ENCODE data around the gene CSMD2.

CSMD2 gene

DNA sequence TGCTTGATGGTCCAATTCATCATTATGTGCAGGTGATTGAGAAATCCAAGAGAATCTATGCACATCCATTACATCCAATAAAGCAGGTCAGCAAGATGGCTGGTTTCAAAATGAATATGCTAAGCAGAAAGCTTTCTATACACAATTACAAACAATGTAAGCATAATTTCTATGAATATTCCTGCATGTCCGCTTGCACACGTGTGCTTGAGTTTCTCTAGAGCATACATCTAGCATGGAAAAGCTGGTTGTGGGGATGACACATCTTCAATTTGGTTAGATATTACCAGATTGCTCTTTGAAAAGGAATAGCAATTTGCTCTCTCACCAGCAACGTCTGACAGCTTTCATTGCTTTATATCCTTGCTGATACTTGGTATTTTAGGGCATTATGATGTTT lies 461.6 kb downstream of the CSMD2 start:
- no peak for DNase-seq

DNA sequence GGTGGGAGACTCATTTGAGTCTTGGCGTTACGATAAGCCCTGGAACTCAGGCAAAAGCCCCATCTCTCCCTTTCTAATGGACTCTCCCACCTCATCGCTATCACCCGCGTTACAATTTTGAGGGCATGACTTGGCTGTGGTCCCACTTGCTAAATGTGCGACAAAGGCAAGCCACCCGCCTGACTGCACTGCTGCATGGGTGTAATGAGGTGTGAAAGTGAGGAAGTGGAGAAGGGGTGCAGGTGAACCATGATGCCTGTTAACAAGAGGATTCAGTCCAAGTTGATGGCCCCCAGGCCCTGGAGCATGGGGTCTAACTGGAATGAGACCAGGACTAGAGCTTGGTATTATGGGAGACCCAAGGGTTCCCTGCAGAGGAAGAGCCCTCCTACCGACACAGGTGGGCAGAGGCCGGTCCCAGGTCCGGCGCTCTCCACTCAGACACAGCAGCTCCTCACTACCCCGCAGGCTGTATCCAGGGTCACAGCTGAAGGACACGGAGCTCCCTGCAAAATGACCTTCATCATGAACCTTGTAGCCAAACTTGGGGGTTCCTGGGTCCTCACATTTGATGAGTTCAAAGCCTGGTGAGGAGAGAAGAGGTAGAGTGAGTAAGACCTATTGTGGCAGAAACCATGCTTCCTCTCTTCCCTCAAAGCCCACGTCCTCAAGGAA lies 466.5 kb downstream of the CSMD2 start:
- no peak for DNase-seq

DNA sequence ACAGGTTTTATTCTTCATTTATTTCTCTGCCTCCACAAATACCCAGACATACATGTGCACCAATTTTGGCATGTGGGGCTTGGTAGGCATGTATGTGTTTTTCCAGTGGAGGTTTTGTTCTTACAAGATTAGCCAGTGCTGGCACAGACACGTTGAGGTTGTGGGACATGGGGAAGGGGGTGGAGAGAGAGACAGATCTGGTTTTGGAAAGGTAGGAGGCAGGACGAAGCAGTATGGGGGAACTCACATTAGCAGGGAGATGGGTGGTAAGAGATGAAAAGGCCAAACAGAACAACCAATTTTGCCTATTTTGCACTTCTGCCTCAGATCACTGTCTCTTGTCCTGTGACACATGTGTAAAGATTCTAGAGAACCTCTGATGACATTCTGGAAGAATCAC lies 467.2 kb downstream of the CSMD2 start:
- DNase-seq: no peak

DNA sequence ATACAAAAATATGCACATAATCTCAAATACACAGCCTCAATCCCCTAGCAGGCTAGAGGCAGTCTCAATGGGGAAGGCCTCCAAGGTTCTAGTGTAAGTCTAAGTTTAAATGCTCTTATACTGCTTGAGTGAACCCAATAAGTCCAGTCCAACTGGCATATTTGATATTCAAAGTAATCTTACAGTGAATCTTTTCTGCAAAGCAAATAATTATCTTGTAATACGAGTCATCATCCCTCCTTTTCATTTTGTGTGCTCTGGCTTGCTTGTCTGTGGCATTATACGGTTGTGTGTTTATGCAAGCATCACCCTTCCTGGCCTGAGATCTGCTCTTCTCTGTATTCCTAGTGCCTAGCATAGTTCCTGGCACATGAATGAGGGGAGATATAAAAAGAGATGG lies 468.1 kb downstream of the CSMD2 start:
- no peak for DNase-seq

DNA sequence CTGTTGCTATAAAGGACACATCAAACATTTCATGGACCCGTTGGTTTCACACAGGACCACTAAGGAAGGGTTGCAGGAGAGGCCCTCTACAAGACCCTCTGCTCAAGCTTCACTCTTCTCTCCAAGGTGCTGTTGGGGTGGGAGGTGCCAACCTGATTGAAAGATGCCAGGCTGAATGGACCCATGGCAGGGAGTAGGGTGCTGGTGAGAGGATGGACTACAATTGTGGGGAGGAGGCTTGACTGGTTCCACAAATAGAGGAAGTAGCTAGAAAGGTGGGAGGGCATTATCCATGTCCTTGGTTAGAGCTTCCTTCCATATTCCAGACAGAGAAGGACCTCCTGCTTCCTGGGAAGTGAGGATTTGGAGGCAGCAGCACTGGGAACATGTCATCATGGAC lies 468.7 kb downstream of the CSMD2 start:
- DNase-seq: no peak

DNA sequence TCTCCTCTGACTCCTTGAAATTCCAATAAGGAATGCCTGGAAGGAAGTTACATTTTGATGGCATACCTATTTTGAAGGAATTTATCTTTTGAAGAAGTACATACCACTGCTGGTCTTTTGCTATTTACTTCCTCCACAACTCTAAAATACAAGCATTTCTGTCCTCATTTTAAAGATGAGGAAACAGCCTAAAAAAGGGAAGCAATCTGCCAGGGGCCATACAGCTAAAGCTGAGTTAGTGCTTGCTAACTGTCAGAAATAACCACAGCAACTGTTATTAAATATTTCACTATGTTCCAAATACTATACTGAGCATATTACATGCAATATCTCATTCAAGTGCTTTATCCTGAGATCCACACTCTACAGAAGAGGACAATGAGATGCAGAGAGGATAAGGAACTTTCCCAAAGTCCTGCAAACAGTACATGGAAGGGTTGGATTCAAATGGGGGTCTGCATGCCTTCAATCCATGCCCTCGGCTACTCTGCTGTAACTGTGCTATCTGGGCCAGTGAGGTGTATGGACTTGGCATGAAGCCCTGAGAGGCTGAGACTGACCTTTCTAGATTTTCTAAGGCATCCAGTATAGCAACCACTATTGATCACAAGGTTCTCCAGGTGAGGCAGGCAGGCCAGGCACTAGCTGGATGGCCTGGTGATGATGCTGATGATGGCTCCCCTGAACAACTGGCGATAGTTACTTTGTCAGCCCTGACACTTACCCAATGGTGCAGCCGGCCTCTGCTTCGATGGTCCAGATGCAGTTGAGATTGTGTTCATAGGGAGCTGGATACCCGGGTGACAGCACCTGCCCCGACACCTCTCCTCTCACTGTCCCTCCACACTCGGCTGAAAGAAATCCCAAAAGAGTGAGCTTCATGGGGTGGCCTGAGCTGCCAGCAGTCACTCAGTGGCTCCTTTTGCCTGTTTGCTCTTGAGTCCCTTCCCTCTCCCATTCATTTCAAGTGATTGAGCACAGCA lies 472.5 kb downstream of the CSMD2 start:
- DNase-seq: no peak

DNA sequence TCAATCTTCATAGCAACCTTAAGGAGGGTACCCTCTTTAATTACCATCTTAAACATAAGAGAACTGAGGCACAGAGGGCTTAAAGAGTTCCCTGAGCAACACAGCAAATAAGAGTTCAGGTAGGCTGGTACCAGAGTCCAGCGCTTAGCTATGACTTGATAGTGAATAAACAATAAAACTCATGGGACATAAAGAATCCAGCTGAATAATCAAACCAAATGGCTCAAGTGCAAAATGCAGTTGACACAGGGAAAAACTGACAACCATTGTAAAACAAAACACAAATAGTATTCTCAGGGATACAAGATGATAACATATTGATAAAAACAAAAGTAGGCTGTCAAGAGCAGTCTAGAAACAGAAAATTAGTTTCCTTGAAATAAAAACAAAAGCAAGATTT lies 478.0 kb downstream of the CSMD2 start:
- no peak for DNase-seq

DNA sequence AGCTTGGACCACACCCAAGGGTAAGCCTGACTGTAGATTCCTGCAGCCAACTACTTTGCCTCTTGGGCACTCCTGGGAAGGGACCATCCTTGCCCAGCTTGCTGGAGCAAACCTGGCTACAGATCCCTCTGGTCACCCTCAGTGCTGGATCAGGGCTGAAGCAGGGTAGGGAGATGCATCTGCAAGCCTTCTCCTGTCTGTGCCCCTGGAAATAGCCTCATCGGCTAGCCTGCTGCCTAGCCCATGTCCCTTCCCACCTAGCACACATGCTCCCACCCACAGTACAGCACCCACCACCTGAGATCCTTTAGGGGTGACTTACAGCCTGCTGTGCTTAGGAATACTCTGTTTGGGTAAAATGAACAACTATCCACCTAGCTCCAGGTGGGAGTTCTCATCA lies 478.5 kb downstream of the CSMD2 start:
- DNase-seq: no peak

DNA sequence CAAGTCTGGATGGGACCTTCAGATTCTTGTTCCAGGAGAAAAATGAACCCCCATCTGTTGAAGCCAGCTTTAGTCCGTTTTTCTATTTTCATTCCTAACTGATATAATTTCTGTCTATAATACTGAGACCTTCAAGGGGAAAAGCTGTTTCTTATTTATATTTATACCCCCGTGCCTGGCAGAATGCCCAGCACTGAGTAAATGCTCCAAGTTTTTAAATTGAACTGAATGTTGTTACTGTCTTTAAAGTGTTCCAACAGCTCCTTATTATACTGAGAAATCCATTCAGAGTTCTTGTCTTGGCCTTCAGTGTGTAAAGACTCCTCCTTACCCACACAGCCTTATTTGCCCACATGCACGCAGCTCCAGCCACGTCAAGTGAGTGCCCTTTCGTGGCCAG lies 479.8 kb downstream of the CSMD2 start:
- DNase-seq: no peak

DNA sequence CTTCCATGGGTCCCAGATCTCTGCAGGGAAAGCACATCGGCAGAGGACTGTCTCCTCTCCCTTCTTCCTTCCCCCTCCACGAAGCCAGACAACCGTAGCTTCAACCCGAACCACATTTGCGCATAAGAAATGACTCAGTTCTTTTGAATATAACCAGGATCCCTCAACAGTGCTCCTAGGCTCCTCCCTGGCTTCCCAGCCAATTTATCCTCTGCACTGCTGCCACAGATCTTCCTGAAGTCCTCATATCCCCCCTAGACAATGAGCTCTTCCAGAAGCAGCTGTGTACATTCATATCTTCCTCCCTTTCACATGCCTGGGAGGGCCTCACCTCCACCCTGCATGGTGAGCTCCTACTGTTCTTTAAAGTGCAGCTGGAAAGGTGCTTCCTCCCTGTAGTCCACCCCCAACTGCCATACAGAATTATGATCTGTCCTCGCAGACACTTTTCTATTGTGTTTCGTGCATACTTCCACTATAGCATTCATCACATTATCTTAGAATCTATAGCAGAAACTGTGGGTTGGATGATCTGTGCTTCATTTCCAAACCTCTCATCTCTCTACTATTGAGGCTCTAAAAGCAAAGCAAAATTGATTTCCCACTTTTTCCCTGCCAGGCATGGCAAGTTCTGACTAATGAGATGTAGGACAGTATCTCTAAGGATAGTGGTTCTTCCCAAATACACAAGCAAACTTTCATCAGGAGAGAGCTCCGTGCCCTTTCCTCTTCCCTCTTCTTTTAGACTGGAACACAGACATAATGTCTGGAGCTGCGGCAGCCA lies 480.4 kb downstream of the CSMD2 start:
- DNase-seq: no peak

DNA sequence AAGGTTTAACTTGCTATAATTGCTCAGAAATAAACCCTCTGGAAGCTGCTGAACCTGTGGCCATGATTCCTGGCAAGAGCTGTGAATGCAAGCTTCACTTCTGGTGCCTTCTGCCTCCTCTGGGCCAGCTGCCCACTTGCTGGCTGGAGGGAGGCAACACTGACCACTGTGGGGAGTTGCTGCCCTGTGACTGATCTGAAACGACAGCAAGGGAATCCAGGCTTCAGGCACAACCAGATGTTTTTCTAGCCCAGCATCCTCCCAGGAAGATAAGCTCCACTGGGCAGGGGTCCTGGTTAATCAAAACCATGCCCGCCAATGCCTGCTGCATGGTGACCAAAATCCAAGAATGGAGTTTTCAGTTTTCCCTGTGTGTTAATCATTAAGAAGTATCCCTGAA lies 481.1 kb downstream of the CSMD2 start:
- peak; percentile 39 for DNase-seq

DNA sequence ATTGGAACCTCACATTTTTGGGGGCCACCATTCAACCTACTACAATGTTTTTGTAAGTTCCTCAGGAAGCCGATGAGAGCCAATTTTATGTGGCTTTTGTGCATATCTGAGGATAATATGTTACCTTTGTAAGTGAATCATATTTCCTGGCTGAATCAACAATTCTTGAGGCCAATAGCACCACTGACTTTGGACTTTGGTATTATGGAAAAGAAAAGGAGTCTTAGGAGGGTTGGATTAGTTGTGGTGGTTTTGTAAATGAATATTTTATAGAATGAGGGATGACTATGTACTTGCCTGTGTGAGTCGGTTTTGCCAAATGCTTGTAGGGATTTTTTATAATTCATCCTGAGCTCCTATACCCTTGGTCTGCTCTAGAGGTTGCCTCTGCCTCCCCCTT lies 482.7 kb downstream of the CSMD2 start:
- no peak for DNase-seq

DNA sequence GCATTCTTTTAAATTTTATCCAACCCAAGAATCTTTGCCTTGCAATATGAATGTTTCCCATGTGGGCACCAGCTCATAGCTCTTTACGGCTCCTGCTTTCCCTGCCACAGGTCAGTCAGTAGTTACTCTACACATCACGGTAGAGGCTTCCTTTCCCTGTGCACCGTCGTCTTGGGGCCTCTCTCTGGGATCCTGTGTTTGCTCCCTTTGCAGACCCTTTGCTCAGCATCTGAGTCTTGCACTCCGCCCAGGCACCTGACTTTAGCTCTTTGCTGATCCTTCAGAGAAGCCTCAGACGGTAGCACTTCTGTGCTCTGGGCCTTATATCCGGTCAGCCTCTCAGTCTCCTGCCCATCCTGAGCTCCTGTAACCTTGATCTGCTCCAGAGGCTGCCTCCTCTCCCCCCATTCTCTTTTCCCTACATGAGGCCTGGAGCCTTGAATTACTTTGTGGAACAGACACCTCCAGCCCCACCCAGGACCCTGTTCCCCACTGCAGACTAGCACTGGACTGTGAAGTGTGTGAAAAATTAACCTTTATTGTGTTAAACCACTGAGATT lies 484.7 kb downstream of the CSMD2 start:
- no peak for DNase-seq

DNA sequence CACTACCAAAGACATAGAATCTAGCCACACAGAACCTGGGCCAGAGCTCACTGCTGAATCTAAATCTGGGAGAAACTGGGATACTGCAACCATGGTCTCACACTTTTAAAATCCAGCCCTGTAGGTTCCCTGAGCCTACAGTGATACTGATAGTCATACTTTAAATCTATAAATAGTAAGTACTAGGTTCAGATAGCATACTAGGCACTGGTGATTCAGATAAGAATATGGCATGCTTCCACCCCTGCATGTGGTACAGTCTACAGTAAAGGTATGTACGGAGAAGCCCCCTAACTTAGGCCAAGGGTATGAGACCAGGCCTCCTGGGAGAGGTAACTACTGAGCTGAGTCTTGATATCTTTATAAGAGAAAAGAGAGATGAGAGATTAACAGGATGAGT lies 494.5 kb downstream of the CSMD2 start:
- DNase-seq: no peak

DNA sequence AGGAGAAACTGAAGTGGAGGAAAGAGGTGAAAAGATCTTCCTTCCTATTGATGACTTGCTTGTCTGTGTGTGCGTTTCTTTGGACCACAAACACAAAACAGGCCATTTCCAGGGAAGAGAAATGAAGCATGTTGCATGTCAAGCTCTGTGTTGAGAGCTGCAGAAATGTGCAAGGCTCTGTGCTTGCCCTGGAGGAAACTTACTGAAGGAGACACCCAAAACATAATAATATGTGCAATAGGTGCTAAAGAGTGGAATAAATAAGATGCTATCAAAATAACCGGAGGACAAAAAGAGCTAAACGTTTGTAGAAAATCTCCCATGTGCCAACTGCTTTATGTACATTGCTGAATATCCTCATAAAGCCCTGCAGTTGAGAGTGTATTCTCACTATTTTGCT lies 496.3 kb downstream of the CSMD2 start:
- no peak for DNase-seq

DNA sequence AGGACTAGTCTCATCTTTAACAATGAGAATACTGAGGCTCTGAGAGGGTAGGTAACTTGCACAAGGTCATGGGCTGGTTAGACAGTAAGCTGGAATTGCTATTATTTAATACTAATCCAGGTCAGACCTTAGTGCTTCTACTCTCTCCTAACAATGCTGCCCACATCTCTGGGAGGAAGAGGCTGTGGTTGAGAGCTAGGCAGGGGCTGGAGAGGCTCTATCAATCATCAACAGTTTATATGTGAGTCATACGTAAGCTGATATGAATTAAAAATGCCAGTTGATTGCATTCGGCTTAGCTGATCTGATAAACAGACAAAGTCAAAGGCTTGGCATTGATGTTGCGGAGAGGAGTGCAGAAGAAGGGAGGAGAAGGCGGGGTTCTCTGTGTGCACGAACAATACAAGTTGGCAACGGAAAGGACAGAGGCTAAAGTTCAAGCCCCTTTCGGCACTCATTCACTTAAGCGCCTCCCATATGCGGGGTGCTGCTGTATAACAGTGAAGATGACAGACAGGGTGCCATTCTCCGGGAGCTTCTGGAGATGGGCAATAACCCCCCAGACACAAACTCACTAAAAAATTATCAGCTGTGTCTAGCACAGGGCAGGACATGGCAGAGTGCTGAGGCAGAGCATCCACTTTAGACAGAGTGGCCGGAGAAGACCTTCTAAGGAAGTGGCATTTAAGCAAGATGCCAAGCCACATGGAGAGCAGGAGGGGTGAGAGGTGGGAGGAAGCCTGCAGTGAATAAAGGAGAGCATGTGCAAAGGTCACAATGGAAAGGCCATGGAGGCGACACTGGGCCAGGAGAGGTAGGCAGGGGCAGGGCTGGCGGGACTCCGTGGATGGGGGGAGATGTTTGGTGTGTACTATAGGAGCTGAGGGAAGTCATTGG lies 497.4 kb downstream of the CSMD2 start:
- no peak for DNase-seq

DNA sequence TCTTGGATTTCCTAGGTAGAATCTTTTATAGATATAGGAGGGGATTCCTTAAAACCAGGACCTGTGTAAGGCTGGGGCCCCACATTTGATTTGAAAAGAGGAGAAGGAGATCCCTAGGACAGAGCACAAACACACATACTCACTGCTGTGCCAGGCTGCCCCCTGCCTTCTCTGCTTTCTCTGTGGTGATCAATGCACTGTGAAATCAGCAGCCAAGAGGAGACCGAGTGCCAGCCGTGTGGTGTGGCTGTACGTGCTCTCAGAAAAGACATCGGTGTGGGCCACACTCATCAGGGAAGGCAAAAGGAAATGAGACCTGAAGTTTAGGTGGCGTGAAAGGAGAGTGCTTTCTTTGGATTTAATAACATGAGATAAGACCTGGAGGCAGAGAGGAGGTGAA lies 498.4 kb downstream of the CSMD2 start:
- no peak for DNase-seq

DNA sequence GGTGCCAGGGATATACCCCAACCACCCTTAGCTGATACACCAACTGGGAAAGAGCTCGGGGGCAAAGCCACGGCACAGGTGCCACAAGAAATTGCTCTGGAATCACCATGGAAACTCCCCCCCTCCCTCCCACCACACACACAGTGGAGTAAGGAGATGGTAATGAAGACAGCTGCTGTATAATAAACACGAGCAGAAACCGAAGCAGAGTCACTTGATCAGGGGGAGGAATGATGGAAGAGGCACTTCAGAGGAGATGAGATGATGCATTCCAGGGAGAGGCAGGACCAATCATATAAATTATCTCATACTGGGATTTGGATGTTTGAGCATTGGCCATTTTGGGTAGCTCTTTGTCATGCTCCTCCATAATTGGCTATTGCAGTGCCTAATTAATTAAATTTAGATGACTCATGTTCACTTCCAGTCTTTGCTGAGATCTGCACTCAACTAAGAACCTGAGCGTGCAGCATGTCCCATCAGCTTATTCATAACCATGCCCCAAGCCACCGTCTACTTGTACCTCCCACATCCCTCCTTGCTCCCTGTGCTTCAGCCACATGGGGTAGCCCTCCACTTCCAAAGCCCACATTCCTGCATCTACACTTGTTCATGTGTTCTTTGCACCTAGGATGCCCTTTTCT lies 503.1 kb downstream of the CSMD2 start:
- no peak for DNase-seq

DNA sequence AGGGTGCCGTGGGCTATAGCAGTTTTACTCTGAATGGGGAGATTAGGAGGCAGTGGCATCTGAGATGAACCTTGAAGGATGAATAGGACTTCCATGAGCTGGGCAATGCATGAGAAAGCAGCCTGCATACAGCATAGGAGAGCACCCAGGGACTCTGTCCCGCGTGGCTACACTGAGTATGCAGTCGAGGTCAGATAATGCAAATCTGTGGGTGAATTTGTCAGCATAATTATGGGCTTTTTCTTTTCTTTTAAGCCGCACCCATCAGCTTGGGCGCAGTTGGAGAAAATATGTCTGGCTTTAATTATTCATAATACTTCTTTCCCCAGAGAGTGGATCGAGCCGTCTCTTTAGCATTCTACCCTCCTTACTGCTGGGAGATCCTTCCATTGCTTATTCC lies 504.1 kb downstream of the CSMD2 start:
- no peak for DNase-seq

DNA sequence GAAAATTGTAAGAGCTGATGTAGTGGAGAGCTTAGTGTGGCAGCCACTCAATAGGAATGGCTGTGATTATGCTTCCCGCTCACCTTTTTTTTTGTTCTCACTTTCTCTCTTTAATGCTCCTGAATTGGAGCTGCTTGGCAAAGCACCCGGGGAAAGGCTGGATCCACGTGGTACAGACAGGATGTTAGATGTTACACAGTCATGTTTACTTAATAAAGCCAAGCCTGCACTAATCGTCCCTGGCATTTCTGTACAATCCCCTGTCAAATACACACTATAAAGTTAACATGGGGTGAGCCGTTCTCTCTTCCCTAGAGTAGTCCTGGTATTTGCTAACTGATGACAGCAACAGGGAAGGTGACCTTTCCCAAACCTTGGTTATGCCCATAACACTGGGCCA lies 504.8 kb downstream of the CSMD2 start:
- no peak for DNase-seq

DNA sequence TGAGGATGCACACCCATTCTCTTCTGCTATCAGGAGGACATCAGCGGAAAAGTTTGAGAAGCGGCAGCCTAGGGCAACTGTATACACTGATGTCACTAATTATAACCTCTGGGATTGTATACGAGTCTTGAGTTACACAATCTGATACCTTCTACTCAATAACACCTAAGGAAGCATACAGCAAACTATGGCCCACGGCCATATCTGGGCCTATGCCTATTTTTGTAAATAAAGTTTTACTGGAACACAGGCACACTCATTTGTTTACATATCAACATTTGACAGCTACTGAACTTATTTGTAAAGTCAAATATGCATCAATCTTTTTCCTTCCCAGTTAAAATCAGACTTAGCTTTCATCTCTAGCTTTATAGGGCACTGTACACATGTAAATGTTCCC lies 505.4 kb downstream of the CSMD2 start:
- DNase-seq: no peak

DNA sequence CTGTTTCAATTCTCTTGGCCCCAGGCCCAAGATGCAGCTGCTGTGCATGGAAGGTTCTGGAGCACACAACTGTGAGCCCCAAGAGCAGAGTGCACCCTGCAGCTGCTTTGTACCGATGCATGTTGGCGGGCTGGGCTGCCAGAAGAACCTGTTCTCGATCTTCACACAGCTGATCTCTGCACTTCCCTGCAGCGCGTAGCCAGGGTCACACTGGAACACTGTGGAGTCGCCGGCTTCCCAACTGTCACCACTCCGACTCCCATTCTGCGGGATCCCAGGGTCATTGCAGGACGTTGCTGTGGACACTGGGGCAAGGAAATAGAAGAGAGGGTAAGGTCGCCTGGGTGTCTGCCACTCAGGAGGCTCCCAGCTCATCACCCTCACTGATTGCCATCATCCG lies 507.2 kb downstream of the CSMD2 start:
- DNase-seq: no peak
